Naive thymus-derived CD4-positive, alpha-beta T cell (primary cell): Measurements from ENCODE around the gene PRKCA. TPM values are rescaled to one million over a fixed set of nuclear protein-coding genes. Genes with fewer than 3 reads are reported as not detected.

Experiments
- ATAC-seq: fragments of 150-1000 bp; cut with Tn5 transposase; 2 replicates; pipeline ENCODE4 v1.10.0; 2021; ENCODE audit warnings: mild to moderate bottlenecking, moderate library complexity
- CTCF ChIA-PET: fragments of 350-600 bp; sonication (Branson Sonifier 250); formaldehyde crosslinking; loops from one replicate; lab custom pipeline; 2021; ENCODE audit warnings: antibody characterized with exemption; lab: Charles Lee
- POLR2A ChIA-PET: fragments of 350-600 bp; sonication (Branson Sonifier 250); formaldehyde crosslinking; loops from one replicate; lab custom pipeline; 2021; ENCODE audit warnings: antibody characterized with exemption, inconsistent platforms; lab: Charles Lee
- DNase-seq, 9 donors: peaks; one replicate each; pipeline versions ENCODE4 v3.0.0 to v3.0.0-alpha.2; 2020 to 2022; ENCODE audit warnings: mixed read lengths in 1 of 9
- H3K27ac ChIP-seq: one replicate; pipeline ENCODE4 v1.7.0; 2013; ENCODE audit warnings: mild to moderate bottlenecking, low read depth, low read length, moderate library complexity
- H3K27me3 ChIP-seq, 2 donors: one replicate each; pipeline ENCODE4 v1.7.0; 2013; ENCODE audit warnings: low read length in 2 of 2, mild to moderate bottlenecking in 2 of 2, moderate library complexity in 2 of 2; ENCODE audit not compliant: control insufficient read depth in 2 of 2, insufficient read depth in 2 of 2
- H3K36me3 ChIP-seq, 3 experiments: 1 replicate in 2 of 3; 2 replicates in 1 of 3; pipeline ENCODE4 v1.7.0; 2013; ENCODE audit warnings: low read length in 3 of 3, mild to moderate bottlenecking in 3 of 3, moderate library complexity in 1 of 3; ENCODE audit not compliant: insufficient read depth in 3 of 3, control insufficient read depth in 2 of 3
- H3K4me1 ChIP-seq, 2 donors: one replicate each; pipeline ENCODE4 v1.7.0; 2013; ENCODE audit warnings: low read length in 2 of 2, mild to moderate bottlenecking in 2 of 2, moderate library complexity in 1 of 2; ENCODE audit not compliant: control insufficient read depth in 2 of 2, insufficient read depth in 2 of 2
- H3K4me3 ChIP-seq: 2 replicates; pipeline ENCODE4 v1.7.0; 2013; ENCODE audit warnings: mild to moderate bottlenecking, low read length
- H3K9me3 ChIP-seq, 3 experiments: 1 replicate in 2 of 3; 2 replicates in 1 of 3; pipeline ENCODE4 v1.7.0; 2013; ENCODE audit warnings: low read length in 3 of 3; ENCODE audit not compliant: control insufficient read depth in 2 of 3
- H3K27ac Mint-ChIP-seq, 9 donors: one replicate each; pipeline ENCODE4 v1.8.0; 2020 to 2022; ENCODE audit warnings: mixed read lengths in 9 of 9, mild to moderate bottlenecking in 8 of 9, moderate library complexity in 5 of 9, inconsistent platforms in 2 of 9
- H3K27me3 Mint-ChIP-seq, 5 donors: one replicate each; pipeline ENCODE4 v1.8.0; 2021 to 2022; ENCODE audit warnings: mixed read lengths in 5 of 5, mild to moderate bottlenecking in 1 of 5
- H3K36me3 Mint-ChIP-seq, 5 donors: one replicate each; pipeline ENCODE4 v1.8.0; 2020 to 2022; ENCODE audit warnings: mixed read lengths in 5 of 5, mild to moderate bottlenecking in 3 of 5, inconsistent platforms in 1 of 5
- H3K4me1 Mint-ChIP-seq, 7 donors: one replicate each; pipeline ENCODE4 v1.8.0; 2020 to 2022; ENCODE audit warnings: mixed read lengths in 7 of 7, mild to moderate bottlenecking in 3 of 7, inconsistent platforms in 1 of 7
- H3K4me3 Mint-ChIP-seq, 10 donors: one replicate each; pipeline ENCODE4 v1.8.0; 2020 to 2022; ENCODE audit warnings: mild to moderate bottlenecking in 10 of 10, mixed read lengths in 10 of 10, moderate library complexity in 6 of 10, inconsistent platforms in 2 of 10
- H3K9me3 Mint-ChIP-seq, 11 donors: one replicate each; pipeline ENCODE4 v1.8.0; 2020 to 2022; ENCODE audit warnings: mixed read lengths in 11 of 11, mild to moderate bottlenecking in 4 of 11, inconsistent platforms in 1 of 11, moderate library complexity in 1 of 11
- intact Hi-C, 2 donors: fragments of 100-400 bp; cut with micrococcal nuclease; formaldehyde crosslinking; loops; one replicate each; pipeline ENCODE4 v1.15.1; 2023
- polyA plus RNA-seq, 2 donors: library from polyadenylated mRNA; unstranded; fragments of 300-500 nt; fragmentation: Illumina TruSeq; gene quantifications; one replicate each; pipeline ENCODE4 v1.2.3, GENCODE V29; 2021
- total RNA-seq, 6 experiments: library from RNA in 5 of 6; stranded (reverse) in 5 of 6; gene quantifications; 1 replicate in 5 of 6; 2 replicates in 1 of 6; pipeline ENCODE4 v1.2.3 and lab custom pipeline; 2021 to 2026

The PRKCA gene
- total and polyA plus RNA-seq, 7 experiments from 2014 or later: 4.1 to 186 (median 122) TPM

GRCh38 chr17:66814026-66814425, 511.6 kb downstream of the PRKCA start:
- no peak overlapping the region for H3K4me3 Mint-ChIP-seq
- ChIA-PET CTCF (no interaction called here), POLR2A (no interaction called here)
- intact Hi-C loops: no loop called here
- peaks cover 0 to 21% (median 10%) of the 10 kb centered on the region in 11 donors for H3K9me3 Mint-ChIP-seq
- H3K27me3 Mint-ChIP-seq: peaks cover 0 to 13% (median 5%) of the 10 kb centered on the region in 5 donors
- DNase-seq: no peak
- H3K9me3 ChIP-seq: peaks cover 0 to 7% (median 0%) of the 10 kb centered on the region in 3 experiments
- no peak overlapping the region for H3K4me3 ChIP-seq
- no peak overlapping the region for H3K27ac ChIP-seq
- no peak for ATAC-seq
- H3K4me1 Mint-ChIP-seq: peaks cover 0 to 2% (median 0%) of the 10 kb centered on the region in 7 donors
- H3K36me3 ChIP-seq: no peaks in the 10 kb centered on the region
- peak overlapping the region in 1 of 9 donors; percentile 29 for H3K27ac Mint-ChIP-seq
- no peaks in the 10 kb centered on the region for H3K4me1 ChIP-seq
- H3K36me3 Mint-ChIP-seq: peaks cover 0 to 18% (median under 1%) of the 10 kb centered on the region in 5 donors
- H3K27me3 ChIP-seq: no peaks in the 10 kb centered on the region

- no peaks in the 10 kb centered on the region for H3K4me1 ChIP-seq
- Mint-ChIP-seq H3K36me3 (peaks cover 0 to 18% (median 0%) of the 10 kb centered on the region in 5 donors), H3K27me3 (peaks cover 0 to 19% (median 5%) of the 10 kb centered on the region in 5 donors), H3K9me3 (peaks cover 0 to 27% (median 11%) of the 10 kb centered on the region in 11 donors), H3K4me3 (no peak overlapping the region), H3K27ac (no peak overlapping the region), H3K4me1 (peaks cover 0 to 2% (median 0%) of the 10 kb centered on the region in 7 donors)
- POLR2A ChIA-PET: no interaction called here
- no peak overlapping the region for H3K27ac ChIP-seq
- no peaks in the 10 kb centered on the region for H3K27me3 ChIP-seq
- no peak for DNase-seq
- peaks cover 0 to 7% (median 0%) of the 10 kb centered on the region in 3 experiments for H3K9me3 ChIP-seq
- H3K4me3 ChIP-seq: no peak overlapping the region
- no peak for ATAC-seq
- CTCF ChIA-PET: no interaction called here
- intact Hi-C loops: no loop called here
- no peaks in the 10 kb centered on the region for H3K36me3 ChIP-seq
Measured at GRCh38 chr17:66814570-66814969, 512.2 kb downstream of the PRKCA start.

GRCh38 chr17:66817750-66818149, 515.3 kb downstream of the PRKCA start:
- Histone ChIP-seq H3K36me3 (no peaks in the 10 kb centered on the region), H3K9me3 (peaks cover 0 to 7% (median 0%) of the 10 kb centered on the region in 3 experiments), H3K4me1 (no peaks in the 10 kb centered on the region), H3K27me3 (no peaks in the 10 kb centered on the region), H3K4me3 (no peak overlapping the region), H3K27ac (no peak overlapping the region)
- Mint-ChIP-seq H3K27me3 (peaks cover 0 to 19% (median 5%) of the 10 kb centered on the region in 5 donors), H3K36me3 (peaks cover 0 to 10% (median 1%) of the 10 kb centered on the region in 5 donors), H3K9me3 (peaks cover 0 to 28% (median 10%) of the 10 kb centered on the region in 11 donors), H3K27ac (no peak overlapping the region), H3K4me1 (peaks cover 0 to 2% (median 0%) of the 10 kb centered on the region in 7 donors), H3K4me3 (no peak overlapping the region)
- DNase-seq (no peak), ATAC-seq (no peak)
- CTCF ChIA-PET: interaction anchor here (0.6 kb wide), 1 partner anchor 99 kb away, joined by 4 read pairs; no protein-coding TSS in a partner anchor
- intact Hi-C loops: no loop called here
- POLR2A ChIA-PET: no interaction called here

- ATAC-seq (no peak), DNase-seq (no peak)
- Histone ChIP-seq H3K9me3 (peaks cover 0 to 7% (median 0%) of the 10 kb centered on the region in 3 experiments), H3K4me1 (no peaks in the 10 kb centered on the region), H3K27ac (no peak overlapping the region), H3K36me3 (no peaks in the 10 kb centered on the region), H3K27me3 (no peaks in the 10 kb centered on the region), H3K4me3 (no peak overlapping the region)
- intact Hi-C loops: no loop called here
- ChIA-PET POLR2A (interaction anchor here (0.6 kb wide), 1 partner anchor 1745 kb away, joined by 3 read pairs; no protein-coding TSS in a partner anchor), CTCF (no interaction called here)
- Mint-ChIP-seq H3K9me3 (peaks cover 0 to 28% (median 10%) of the 10 kb centered on the region in 11 donors), H3K4me1 (peaks cover 0 to 2% (median 0%) of the 10 kb centered on the region in 7 donors), H3K27me3 (peaks cover under 1 to 24% (median 3%) of the 10 kb centered on the region in 5 donors), H3K4me3 (no peak overlapping the region), H3K27ac (no peak overlapping the region), H3K36me3 (peaks cover 0 to 10% (median 0%) of the 10 kb centered on the region in 5 donors)
Measured at GRCh38 chr17:66819466-66819865, 517.1 kb downstream of the PRKCA start.

- no peak overlapping the region for H3K4me3 ChIP-seq
Measured at GRCh38 chr17:66822009-66822408, 519.6 kb downstream of the PRKCA start.

GRCh38 chr17:66826856-66827255, 524.4 kb downstream of the PRKCA start:
- Histone ChIP-seq H3K4me1 (no peaks in the 10 kb centered on the region), H3K36me3 (no peaks in the 10 kb centered on the region), H3K4me3 (no peak overlapping the region), H3K27me3 (no peaks in the 10 kb centered on the region), H3K27ac (no peak overlapping the region), H3K9me3 (no peaks in the 10 kb centered on the region)
- ChIA-PET CTCF (no interaction called here), POLR2A (no interaction called here)
- H3K27me3 Mint-ChIP-seq: peaks cover 38 to 55% (median 43%) of the 10 kb centered on the region in 5 donors
- peaks cover 0 to 5% (median 0%) of the 10 kb centered on the region in 7 donors for H3K4me1 Mint-ChIP-seq
- no peak for ATAC-seq
- H3K27ac Mint-ChIP-seq: no peak overlapping the region
- H3K9me3 Mint-ChIP-seq: peaks cover 0 to 9% (median 3%) of the 10 kb centered on the region in 11 donors
- DNase-seq: no peak
- H3K4me3 Mint-ChIP-seq: no peak overlapping the region
- intact Hi-C loops: no loop called here
- peaks cover 0 to 6% (median 3%) of the 10 kb centered on the region in 5 donors for H3K36me3 Mint-ChIP-seq

More at GRCh38 chr17:66822009-66822408, 519.6 kb downstream of the PRKCA start:
- Histone ChIP-seq H3K36me3 (no peaks in the 10 kb centered on the region), H3K4me1 (no peaks in the 10 kb centered on the region), H3K27ac (no peak overlapping the region), H3K9me3 (peaks cover 0 to 7% (median 0%) of the 10 kb centered on the region in 3 experiments), H3K27me3 (no peaks in the 10 kb centered on the region)
- Mint-ChIP-seq H3K27ac (no peak overlapping the region), H3K4me1 (no peaks in the 10 kb centered on the region), H3K4me3 (no peak overlapping the region), H3K9me3 (peaks cover 0 to 27% (median 10%) of the 10 kb centered on the region in 11 donors), H3K27me3 (peaks cover 8 to 35% (median 9%) of the 10 kb centered on the region in 5 donors), H3K36me3 (peaks cover 0 to 13% (median 0%) of the 10 kb centered on the region in 5 donors)
- no peak for DNase-seq
- intact Hi-C loops: no loop called here
- POLR2A ChIA-PET: no interaction called here
- no peak for ATAC-seq
- CTCF ChIA-PET: no interaction called here
